GM12878 (cell line): ENCODE measurements around the gene PLEKHN1. TPM values are rescaled to one million over a fixed set of nuclear protein-coding genes. Genes with fewer than 3 reads are reported as not detected.

ENCODE experiments used
- DPF2 ChIP-seq: fragments of 450-650 bp; IDR thresholded peaks from 2 replicates; pipeline ENCODE4 v1.6.1; 2017; ENCODE audit warnings: mild to moderate bottlenecking
- EGR1 ChIP-seq, 2 experiments: IDR thresholded peaks; 1 replicate in 1 of 2; 2 replicates in 1 of 2; pipeline ENCODE4 v1.6.1; 2011 to 2012; ENCODE audit warnings: low read depth in 2 of 2, low read length in 2 of 2, borderline replicate concordance in 1 of 2, mild to moderate bottlenecking in 1 of 2, moderate library complexity in 1 of 2
- EZH2 ChIP-seq: IDR thresholded peaks from 2 replicates; pipeline ENCODE4 v1.6.1; 2012; ENCODE audit warnings: low read depth, mild to moderate bottlenecking, control low read depth, inconsistent platforms, low read length, borderline replicate concordance; ENCODE audit not compliant: control insufficient read depth
- GABPA ChIP-seq: IDR thresholded peaks from 2 replicates; pipeline ENCODE4 v1.6.1; 2014; ENCODE audit warnings: antibody characterized with exemption, low read depth, mild to moderate bottlenecking, inconsistent platforms
- HDGF ChIP-seq: fragments of 450-650 bp; IDR thresholded peaks from 2 replicates; pipeline ENCODE4 v1.6.1; 2016; ENCODE audit warnings: antibody characterized with exemption
- IRF4 ChIP-seq: IDR thresholded peaks from 2 replicates; pipeline ENCODE4 v1.6.1; 2011; ENCODE audit warnings: low read depth, low read length
- JUNB ChIP-seq: IDR thresholded peaks from 2 replicates; pipeline ENCODE4 v1.6.1; 2016; ENCODE audit warnings: antibody characterized with exemption, mild to moderate bottlenecking
- LARP7 ChIP-seq: fragments of 450-650 bp; IDR thresholded peaks from 2 replicates; pipeline ENCODE4 v1.6.1; 2017; ENCODE audit warnings: mild to moderate bottlenecking
- MEF2A ChIP-seq: IDR thresholded peaks from 2 replicates; pipeline ENCODE4 v1.6.1; 2011; ENCODE audit warnings: low read depth, mild to moderate bottlenecking, low read length, moderate library complexity; ENCODE audit not compliant: insufficient read depth
- NBN ChIP-seq: fragments of 450-650 bp; IDR thresholded peaks from 2 replicates; pipeline ENCODE4 v1.6.1; 2016
- NFIC ChIP-seq: IDR thresholded peaks from 2 replicates; pipeline ENCODE4 v1.6.1; 2012; ENCODE audit warnings: low read depth, mild to moderate bottlenecking, inconsistent platforms, low read length, moderate library complexity
- POLR2A ChIP-seq: IDR thresholded peaks from 2 replicates; pipeline ENCODE4 v1.6.1; 2011; ENCODE audit warnings: low read depth, mild to moderate bottlenecking, low read length
- RB1 ChIP-seq: fragments of 450-650 bp; formaldehyde crosslinking; IDR thresholded peaks from 2 replicates; pipeline ENCODE4 v1.6.1; 2017; ENCODE audit warnings: mild to moderate bottlenecking, borderline replicate concordance
- TBL1XR1 ChIP-seq: IDR thresholded peaks from 2 replicates; pipeline ENCODE4 v1.6.1; 2012; ENCODE audit warnings: low read depth, low read length, improper control_type of control experiment
- TCF3 ChIP-seq: IDR thresholded peaks from 2 replicates; pipeline ENCODE4 v1.6.1; 2012; ENCODE audit warnings: low read depth, mild to moderate bottlenecking, low read length, borderline replicate concordance; ENCODE audit not compliant: insufficient read depth
- ZNF24 ChIP-seq: fragments of 450-650 bp; IDR thresholded peaks from 2 replicates; pipeline ENCODE4 v1.6.1; 2017; ENCODE audit warnings: antibody characterized with exemption, mild to moderate bottlenecking
- ZNF274 ChIP-seq: IDR thresholded peaks from one replicate; pipeline ENCODE4 v1.8.0; 2011; ENCODE audit not compliant: insufficient read length, insufficient read depth
- polyA plus RNA-seq, 11 experiments: library from polyadenylated mRNA; depleted of rRNA in 4 of 11; unstranded in 6 of 11; stranded (reverse) in 5 of 11; fragments of >200 nt; fragmentation: Nextera tagmentation in 4 of 11; fragmentation: Illumina TruSeq in 1 of 11; extraction: Ambion mirVana in 4 of 11; extraction: Trizol in 1 of 11; gene quantifications; 1 replicate in 1 of 11; 2 replicates in 10 of 11; pipeline versions ENCODE4 v1.2.1 to v1.2.3, GENCODE V29; 2011 to 2016; ENCODE audit warnings: inconsistent platforms in 2 of 11, missing spikeins in 2 of 11, low read depth in 1 of 11
- total RNA-seq, 4 experiments: library from RNA; depleted of rRNA in 3 of 4; stranded (reverse); fragments of >200 nt in 3 of 4; fragmentation: Illumina TruSeq in 1 of 4; extraction: Trizol in 1 of 4; gene quantifications; 2 replicates each; pipeline versions ENCODE4 v1.2.1 to v1.2.3, GENCODE V29; 2013 to 2021
- TF ChIP-seq, protein P1 (sequence below): fragments of 450-650 bp; IDR thresholded peaks from 2 replicates; pipeline ENCODE4 v1.6.1; 2016; ENCODE audit warnings: mild to moderate bottlenecking
- TF ChIP-seq, protein P2 (sequence below): fragments of 450-650 bp; IDR thresholded peaks from 2 replicates; pipeline ENCODE4 v1.6.1; 2014; ENCODE audit warnings: mild to moderate bottlenecking
- TF ChIP-seq, protein P3 (sequence below): fragments of 450-650 bp; IDR thresholded peaks from 2 replicates; pipeline ENCODE4 v1.6.1; 2017; ENCODE audit warnings: mild to moderate bottlenecking, moderate library complexity
- TF ChIP-seq, protein P4 (sequence below): IDR thresholded peaks from 2 replicates; pipeline ENCODE4 v1.6.1; 2011; ENCODE audit warnings: low read depth, low read length, improper control_type of control experiment, borderline replicate concordance
- TF ChIP-seq, protein P5 (sequence below): fragments of 450-650 bp; IDR thresholded peaks from 2 replicates; pipeline ENCODE4 v1.6.1; 2016; ENCODE audit warnings: mild to moderate bottlenecking

The PLEKHN1 gene
- total and polyA plus RNA-seq, 10 of the 15 experiments (the other 5 are each of a cell fraction or from before 2014, with no cell fraction given) = 0.04 to 0.26 (median 0.18) TPM; not detected in 6

DNA sequence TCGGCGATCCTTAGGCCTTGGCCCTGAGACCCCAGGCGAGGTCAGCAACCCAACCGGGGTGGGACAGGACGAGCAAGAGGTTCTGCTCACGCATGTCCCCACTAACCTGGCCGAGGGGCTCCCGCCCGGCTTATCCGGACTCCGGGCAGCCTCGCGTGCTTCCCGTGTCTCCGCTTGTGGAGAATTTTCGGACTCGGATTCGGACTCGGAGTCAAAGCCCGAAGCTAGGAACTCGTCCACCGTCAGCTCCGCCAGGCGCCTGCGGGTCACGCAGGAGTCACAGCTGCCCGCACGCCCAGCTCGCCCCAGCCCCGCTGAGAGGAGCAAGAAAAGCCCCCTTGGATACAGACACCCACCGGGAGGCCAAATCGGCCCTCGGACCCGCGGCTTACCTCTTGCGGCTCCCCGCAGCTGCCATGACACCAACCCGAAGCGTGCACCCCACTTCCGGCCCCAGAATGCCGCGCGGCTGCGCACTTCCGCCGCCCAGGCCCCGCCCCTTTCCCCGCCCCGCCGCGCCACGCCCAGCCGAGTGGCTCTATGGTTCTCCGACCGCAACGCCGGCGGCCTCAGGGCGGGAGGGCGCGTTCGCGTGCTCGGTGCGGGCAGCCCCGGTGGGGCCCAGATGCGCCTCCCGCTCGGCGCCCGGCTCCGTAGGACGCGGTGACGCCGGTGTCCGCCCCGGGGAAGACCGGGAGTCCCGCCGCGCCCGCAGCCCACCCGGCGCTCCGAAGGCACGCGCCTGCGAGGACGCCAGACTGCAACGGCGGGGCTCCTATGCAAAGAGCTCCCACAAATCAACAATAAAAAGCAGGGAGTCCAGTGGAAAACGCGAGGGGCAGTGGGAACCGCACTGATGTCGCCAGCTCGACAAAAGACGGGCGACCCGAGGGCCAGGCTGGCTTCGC is 7.2 kb upstream of the PLEKHN1 start, which contains the start of gene NOC2L (continued):
- no peak for TF ChIP-seq NFIC
- TF ChIP-seq LARP7 = 0 out of 2 replicates have a peak, but pooled peaks have one; percentile 51
- no peak for TF ChIP-seq DPF2
- TF ChIP-seq TBL1XR1 = 0 out of 2 replicates have a peak, but pooled peaks have one; percentile 21
- TF ChIP-seq GABPA = peak; percentile 88
- TF ChIP-seq, protein P1, sequence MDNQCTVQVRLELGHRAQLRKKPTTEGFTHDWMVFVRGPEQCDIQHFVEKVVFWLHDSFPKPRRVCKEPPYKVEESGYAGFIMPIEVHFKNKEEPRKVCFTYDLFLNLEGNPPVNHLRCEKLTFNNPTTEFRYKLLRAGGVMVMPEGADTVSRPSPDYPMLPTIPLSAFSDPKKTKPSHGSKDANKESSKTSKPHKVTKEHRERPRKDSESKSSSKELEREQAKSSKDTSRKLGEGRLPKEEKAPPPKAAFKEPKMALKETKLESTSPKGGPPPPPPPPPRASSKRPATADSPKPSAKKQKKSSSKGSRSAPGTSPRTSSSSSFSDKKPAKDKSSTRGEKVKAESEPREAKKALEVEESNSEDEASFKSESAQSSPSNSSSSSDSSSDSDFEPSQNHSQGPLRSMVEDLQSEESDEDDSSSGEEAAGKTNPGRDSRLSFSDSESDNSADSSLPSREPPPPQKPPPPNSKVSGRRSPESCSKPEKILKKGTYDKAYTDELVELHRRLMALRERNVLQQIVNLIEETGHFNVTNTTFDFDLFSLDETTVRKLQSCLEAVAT = no peak
- no peak for TF ChIP-seq JUNB
- TF ChIP-seq ZNF24 = no peak
- TF ChIP-seq, protein P2, sequence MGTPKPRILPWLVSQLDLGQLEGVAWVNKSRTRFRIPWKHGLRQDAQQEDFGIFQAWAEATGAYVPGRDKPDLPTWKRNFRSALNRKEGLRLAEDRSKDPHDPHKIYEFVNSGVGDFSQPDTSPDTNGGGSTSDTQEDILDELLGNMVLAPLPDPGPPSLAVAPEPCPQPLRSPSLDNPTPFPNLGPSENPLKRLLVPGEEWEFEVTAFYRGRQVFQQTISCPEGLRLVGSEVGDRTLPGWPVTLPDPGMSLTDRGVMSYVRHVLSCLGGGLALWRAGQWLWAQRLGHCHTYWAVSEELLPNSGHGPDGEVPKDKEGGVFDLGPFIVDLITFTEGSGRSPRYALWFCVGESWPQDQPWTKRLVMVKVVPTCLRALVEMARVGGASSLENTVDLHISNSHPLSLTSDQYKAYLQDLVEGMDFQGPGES = no peak
- TF ChIP-seq, protein P3, sequence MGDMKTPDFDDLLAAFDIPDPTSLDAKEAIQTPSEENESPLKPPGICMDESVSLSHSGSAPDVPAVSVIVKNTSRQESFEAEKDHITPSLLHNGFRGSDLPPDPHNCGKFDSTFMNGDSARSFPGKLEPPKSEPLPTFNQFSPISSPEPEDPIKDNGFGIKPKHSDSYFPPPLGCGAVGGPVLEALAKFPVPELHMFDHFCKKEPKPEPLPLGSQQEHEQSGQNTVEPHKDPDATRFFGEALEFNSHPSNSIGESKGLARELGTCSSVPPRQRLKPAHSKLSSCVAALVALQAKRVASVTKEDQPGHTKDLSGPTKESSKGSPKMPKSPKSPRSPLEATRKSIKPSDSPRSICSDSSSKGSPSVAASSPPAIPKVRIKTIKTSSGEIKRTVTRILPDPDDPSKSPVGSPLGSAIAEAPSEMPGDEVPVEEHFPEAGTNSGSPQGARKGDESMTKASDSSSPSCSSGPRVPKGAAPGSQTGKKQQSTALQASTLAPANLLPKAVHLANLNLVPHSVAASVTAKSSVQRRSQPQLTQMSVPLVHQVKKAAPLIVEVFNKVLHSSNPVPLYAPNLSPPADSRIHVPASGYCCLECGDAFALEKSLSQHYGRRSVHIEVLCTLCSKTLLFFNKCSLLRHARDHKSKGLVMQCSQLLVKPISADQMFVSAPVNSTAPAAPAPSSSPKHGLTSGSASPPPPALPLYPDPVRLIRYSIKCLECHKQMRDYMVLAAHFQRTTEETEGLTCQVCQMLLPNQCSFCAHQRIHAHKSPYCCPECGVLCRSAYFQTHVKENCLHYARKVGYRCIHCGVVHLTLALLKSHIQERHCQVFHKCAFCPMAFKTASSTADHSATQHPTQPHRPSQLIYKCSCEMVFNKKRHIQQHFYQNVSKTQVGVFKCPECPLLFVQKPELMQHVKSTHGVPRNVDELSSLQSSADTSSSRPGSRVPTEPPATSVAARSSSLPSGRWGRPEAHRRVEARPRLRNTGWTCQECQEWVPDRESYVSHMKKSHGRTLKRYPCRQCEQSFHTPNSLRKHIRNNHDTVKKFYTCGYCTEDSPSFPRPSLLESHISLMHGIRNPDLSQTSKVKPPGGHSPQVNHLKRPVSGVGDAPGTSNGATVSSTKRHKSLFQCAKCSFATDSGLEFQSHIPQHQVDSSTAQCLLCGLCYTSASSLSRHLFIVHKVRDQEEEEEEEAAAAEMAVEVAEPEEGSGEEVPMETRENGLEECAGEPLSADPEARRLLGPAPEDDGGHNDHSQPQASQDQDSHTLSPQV = no peak
- TF ChIP-seq POLR2A = peak; percentile 83
- no peak; a peak in 1 of 3 replicates for TF ChIP-seq EGR1 (IDR thresholded peaks at IDR 0.05; ENCODE audit: borderline replicate concordance in 1 of 2, low read depth in 2 of 2, low read length in 2 of 2)
- TF ChIP-seq IRF4 = no peak
- TF ChIP-seq ZNF274 = no peak
- no peak for TF ChIP-seq MEF2A
- peak; percentile 72 for TF ChIP-seq NBN
- TF ChIP-seq RB1 = no peak; the same call in 1 of the 2 replicates
- TF ChIP-seq, protein P4, sequence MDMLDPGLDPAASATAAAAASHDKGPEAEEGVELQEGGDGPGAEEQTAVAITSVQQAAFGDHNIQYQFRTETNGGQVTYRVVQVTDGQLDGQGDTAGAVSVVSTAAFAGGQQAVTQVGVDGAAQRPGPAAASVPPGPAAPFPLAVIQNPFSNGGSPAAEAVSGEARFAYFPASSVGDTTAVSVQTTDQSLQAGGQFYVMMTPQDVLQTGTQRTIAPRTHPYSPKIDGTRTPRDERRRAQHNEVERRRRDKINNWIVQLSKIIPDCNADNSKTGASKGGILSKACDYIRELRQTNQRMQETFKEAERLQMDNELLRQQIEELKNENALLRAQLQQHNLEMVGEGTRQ = no peak
- 0 out of 2 replicates have a peak, but pooled peaks have one; percentile 29 for TF ChIP-seq TCF3
- TF ChIP-seq, protein P5, sequence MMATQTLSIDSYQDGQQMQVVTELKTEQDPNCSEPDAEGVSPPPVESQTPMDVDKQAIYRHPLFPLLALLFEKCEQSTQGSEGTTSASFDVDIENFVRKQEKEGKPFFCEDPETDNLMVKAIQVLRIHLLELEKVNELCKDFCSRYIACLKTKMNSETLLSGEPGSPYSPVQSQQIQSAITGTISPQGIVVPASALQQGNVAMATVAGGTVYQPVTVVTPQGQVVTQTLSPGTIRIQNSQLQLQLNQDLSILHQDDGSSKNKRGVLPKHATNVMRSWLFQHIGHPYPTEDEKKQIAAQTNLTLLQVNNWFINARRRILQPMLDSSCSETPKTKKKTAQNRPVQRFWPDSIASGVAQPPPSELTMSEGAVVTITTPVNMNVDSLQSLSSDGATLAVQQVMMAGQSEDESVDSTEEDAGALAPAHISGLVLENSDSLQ = no peak
- no peak for TF ChIP-seq HDGF
- no peak for TF ChIP-seq EZH2
